ENCODE data around the gene PHACTR2. TPM values are rescaled to one million over a fixed set of nuclear protein-coding genes. Genes with fewer than 3 reads are reported as not detected.
A peak's percentile ranks its signal among the peaks of the same experiment; 100 is the strongest.
"Not testable (repeated sequence)": the region's sequence is repeated elsewhere in the genome, so short reads cannot be mapped to it uniquely, and the experiment has no call there.

The PHACTR2 gene
- total and polyA plus RNA-seq, 7 experiments from 2014 or later: 10.0 to 42.2 (median 21.7) TPM

DNA sequence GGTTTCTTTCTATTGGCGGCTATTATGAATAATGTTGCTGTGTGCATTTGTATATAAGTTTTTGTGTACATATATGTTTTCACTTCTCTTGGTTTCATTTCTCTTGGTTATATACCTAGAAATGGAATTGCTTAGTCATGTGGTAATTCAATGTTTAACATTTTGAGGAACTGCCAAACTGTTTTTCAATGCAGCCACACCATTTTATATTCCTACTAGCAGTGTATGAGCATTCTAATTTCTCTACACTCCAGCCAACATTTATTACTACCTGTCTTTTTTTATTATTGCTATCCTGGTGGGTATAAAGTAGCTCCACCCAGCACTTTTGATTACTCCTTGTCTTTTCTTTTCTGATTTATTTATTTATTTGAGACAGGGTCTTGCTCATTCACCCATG, 54.8 kb downstream of the PHACTR2 start:
- Histone ChIP-seq H3K4me3 (ENCODE audit: low read length) (no peak overlapping the region), H3K9me3 (ENCODE audit: control insufficient read depth in 2 of 3, low read length in 3 of 3) (no peaks in the 10 kb centered on the region), H3K27me3 (ENCODE audit: control insufficient read depth in 2 of 2, insufficient read depth in 2 of 2, low read length in 2 of 2) (no peaks in the 10 kb centered on the region), H3K27ac (ENCODE audit: low read depth, low read length) (no peak overlapping the region), H3K36me3 (ENCODE audit: control insufficient read depth in 2 of 3, insufficient read depth in 3 of 3, low read length in 3 of 3) (no peaks in the 10 kb centered on the region), H3K4me1 (ENCODE audit: control insufficient read depth in 2 of 2, insufficient read depth in 2 of 2, low read length in 2 of 2) (peaks cover 0 to 8% of the 10 kb centered on the region in 2 donors)
- Mint-ChIP-seq H3K9me3 (peaks cover 0 to 1% (median 0%) of the 10 kb centered on the region in 11 donors), H3K27ac (peak overlapping the region in 4 of 9 donors; percentile 4 to 55 (median 6)), H3K4me1 (peaks cover 10 to 34% (median 18%) of the 10 kb centered on the region in 7 donors), H3K27me3 (no peaks in the 10 kb centered on the region), H3K4me3 (peak overlapping the region in 2 of 10 donors; percentile 7 to 43), H3K36me3 (peaks cover 0 to 11% (median 6%) of the 10 kb centered on the region in 5 donors)
- POLR2A ChIA-PET: interaction anchor here (0.8 kb wide), 1 partner anchor 16 kb away, joined by 3 read pairs; no protein-coding TSS in a partner anchor
- no peak for DNase-seq
- intact Hi-C loops (cut with micrococcal nuclease): loop anchor here in 1 of 2 donors (5.0 kb wide), 1 partner anchor 155 kb away; no protein-coding TSS in a partner anchor
- ATAC-seq: no peak
- CTCF ChIA-PET: no interaction called here

DNA sequence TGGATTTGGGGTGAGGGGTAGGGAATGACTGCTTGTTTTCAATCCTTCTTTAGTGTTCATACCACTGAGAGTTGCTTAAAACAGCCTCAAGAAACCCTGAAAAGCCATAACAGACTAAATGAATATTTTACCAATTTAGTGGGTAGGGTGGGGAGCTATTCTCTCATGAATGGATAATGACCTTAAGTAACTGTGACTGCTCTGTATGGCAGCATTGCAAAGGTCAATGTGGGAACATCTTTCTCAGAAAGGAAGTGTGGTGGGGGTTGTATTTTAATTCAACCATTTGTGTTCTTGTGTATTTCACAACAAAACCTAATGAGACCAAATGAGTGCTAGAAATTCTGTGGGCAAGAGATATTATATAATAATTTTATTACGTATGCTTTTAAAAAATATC, 55.7 kb downstream of the PHACTR2 start:
- Histone ChIP-seq H3K27ac (ENCODE audit: low read depth, low read length) (no peak overlapping the region), H3K4me3 (ENCODE audit: low read length) (no peak overlapping the region), H3K4me1 (ENCODE audit: control insufficient read depth in 2 of 2, insufficient read depth in 2 of 2, low read length in 2 of 2) (peaks cover 0 to 8% of the 10 kb centered on the region in 2 donors), H3K27me3 (ENCODE audit: control insufficient read depth in 2 of 2, insufficient read depth in 2 of 2, low read length in 2 of 2) (no peaks in the 10 kb centered on the region), H3K9me3 (ENCODE audit: control insufficient read depth in 2 of 3, low read length in 3 of 3) (no peaks in the 10 kb centered on the region), H3K36me3 (ENCODE audit: control insufficient read depth in 2 of 3, insufficient read depth in 3 of 3, low read length in 3 of 3) (no peaks in the 10 kb centered on the region)
- H3K4me1 Mint-ChIP-seq: peaks cover 10 to 34% (median 18%) of the 10 kb centered on the region in 7 donors
- H3K27me3 Mint-ChIP-seq: no peaks in the 10 kb centered on the region
- H3K36me3 Mint-ChIP-seq: peaks cover 0 to 14% (median 6%) of the 10 kb centered on the region in 5 donors
- no peak for ATAC-seq
- no peak overlapping the region for H3K4me3 Mint-ChIP-seq
- ChIA-PET POLR2A (no interaction called here), CTCF (interaction anchor here (1.0 kb wide), 1 partner anchor 28 kb away, joined by 3 read pairs; no protein-coding TSS in a partner anchor)
- intact Hi-C loops (cut with micrococcal nuclease): loop anchor here in 1 of 2 donors (5.0 kb wide), 1 partner anchor 156 kb away; no protein-coding TSS in a partner anchor
- DNase-seq: no peak
- peaks cover 0 to 1% (median 0%) of the 10 kb centered on the region in 11 donors for H3K9me3 Mint-ChIP-seq
- no peak overlapping the region for H3K27ac Mint-ChIP-seq

DNA sequence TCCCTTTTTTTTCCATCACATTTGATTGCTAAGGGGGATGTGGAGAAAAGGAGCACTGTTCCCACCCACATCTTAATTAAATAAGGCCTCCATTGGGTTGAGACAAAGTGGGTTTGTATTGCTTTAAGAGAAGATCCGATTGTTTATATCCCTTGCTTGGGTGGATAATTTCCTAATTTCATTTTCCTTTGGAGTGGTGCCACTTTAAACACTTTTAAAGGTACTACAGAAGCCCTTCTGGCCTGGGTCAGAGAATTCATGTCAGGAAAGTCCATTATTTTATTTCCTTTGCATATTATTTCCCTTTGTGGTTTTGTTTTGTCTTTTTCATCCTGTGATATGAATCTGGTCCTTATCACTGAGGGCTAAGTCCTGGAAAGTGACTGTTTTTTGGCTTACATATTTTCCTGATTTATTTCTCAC, 56.9 kb downstream of the PHACTR2 start:
- intact Hi-C loops (cut with micrococcal nuclease): loop anchor here in 1 of 2 donors (5.0 kb wide), 1 partner anchor 157 kb away; no protein-coding TSS in a partner anchor
- ATAC-seq (no peak), DNase-seq (no peak)
- no peaks in the 10 kb centered on the region for H3K36me3 ChIP-seq (ENCODE audit: control insufficient read depth in 2 of 3, insufficient read depth in 3 of 3, low read length in 3 of 3)
- H3K9me3 ChIP-seq (ENCODE audit: control insufficient read depth in 2 of 3, low read length in 3 of 3): no peaks in the 10 kb centered on the region
- H3K4me1 ChIP-seq (ENCODE audit: control insufficient read depth in 2 of 2, insufficient read depth in 2 of 2, low read length in 2 of 2): peaks cover 0 to 8% of the 10 kb centered on the region in 2 donors
- H3K27ac ChIP-seq (ENCODE audit: low read depth, low read length): no peak overlapping the region
- H3K27me3 ChIP-seq (ENCODE audit: control insufficient read depth in 2 of 2, insufficient read depth in 2 of 2, low read length in 2 of 2): no peaks in the 10 kb centered on the region
- H3K27me3 Mint-ChIP-seq: no peaks in the 10 kb centered on the region
- no peak overlapping the region for H3K4me3 ChIP-seq (ENCODE audit: low read length)
- H3K4me3 Mint-ChIP-seq: no peak overlapping the region
- ChIA-PET POLR2A (no interaction called here), CTCF (no interaction called here)
- H3K4me1 Mint-ChIP-seq: peaks cover 16 to 44% (median 30%) of the 10 kb centered on the region in 7 donors
- peaks cover 0 to 18% (median 12%) of the 10 kb centered on the region in 5 donors for H3K36me3 Mint-ChIP-seq
- H3K27ac Mint-ChIP-seq: no peak overlapping the region
- peaks cover 0 to 4% (median 0%) of the 10 kb centered on the region in 11 donors for H3K9me3 Mint-ChIP-seq

DNA sequence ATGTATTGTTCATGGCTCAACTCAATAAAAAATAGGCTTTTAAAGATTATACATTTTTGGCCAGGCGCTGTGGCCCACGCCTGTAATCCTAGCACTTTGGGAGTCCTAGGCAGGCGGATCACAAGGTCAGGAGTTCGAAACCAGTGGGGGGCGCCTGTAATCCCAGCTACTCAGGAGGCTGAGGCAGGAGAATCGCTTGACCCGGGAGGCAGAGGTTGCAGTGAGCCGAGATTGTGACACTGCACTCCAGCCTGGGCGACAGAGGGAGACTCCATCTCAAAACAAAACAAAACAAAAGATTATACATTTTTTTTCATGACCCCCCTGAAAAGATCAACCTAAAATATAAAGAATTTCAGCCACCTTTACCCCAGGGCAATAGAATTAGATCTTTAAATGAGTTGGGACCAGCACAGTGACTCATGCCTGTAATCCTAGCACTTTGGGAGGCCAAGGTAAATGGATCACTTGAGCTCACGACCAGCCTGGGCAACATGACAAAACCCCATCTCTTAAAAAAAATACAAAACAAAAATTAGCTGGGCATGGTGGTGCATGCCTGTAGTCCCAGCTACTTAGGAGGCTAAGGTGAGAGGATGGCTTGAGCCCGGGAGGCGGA, 60.4 kb downstream of the PHACTR2 start:
- CTCF ChIA-PET; H3K4me3 ChIP-seq (ENCODE audit: low read length); ATAC-seq; H3K36me3 ChIP-seq (ENCODE audit: control insufficient read depth in 2 of 3, insufficient read depth in 3 of 3, low read length in 3 of 3); H3K9me3 ChIP-seq (ENCODE audit: control insufficient read depth in 2 of 3, low read length in 3 of 3); H3K27ac ChIP-seq (ENCODE audit: low read depth, low read length); DNase-seq; H3K27me3 Mint-ChIP-seq; H3K27me3 ChIP-seq (ENCODE audit: control insufficient read depth in 2 of 2, insufficient read depth in 2 of 2, low read length in 2 of 2); POLR2A ChIA-PET; H3K4me1 ChIP-seq (ENCODE audit: control insufficient read depth in 2 of 2, insufficient read depth in 2 of 2, low read length in 2 of 2); intact Hi-C loops (cut with micrococcal nuclease); H3K4me3 Mint-ChIP-seq; H3K9me3 Mint-ChIP-seq: not testable (repeated sequence)
- Mint-ChIP-seq H3K4me1 (peaks cover 7 to 29% (median 17%) of the 10 kb centered on the region in 7 donors), H3K36me3 (peaks cover 0 to 23% (median 17%) of the 10 kb centered on the region in 5 donors), H3K27ac (peak overlapping the region in 1 of 9 donors; percentile 38)

DNA sequence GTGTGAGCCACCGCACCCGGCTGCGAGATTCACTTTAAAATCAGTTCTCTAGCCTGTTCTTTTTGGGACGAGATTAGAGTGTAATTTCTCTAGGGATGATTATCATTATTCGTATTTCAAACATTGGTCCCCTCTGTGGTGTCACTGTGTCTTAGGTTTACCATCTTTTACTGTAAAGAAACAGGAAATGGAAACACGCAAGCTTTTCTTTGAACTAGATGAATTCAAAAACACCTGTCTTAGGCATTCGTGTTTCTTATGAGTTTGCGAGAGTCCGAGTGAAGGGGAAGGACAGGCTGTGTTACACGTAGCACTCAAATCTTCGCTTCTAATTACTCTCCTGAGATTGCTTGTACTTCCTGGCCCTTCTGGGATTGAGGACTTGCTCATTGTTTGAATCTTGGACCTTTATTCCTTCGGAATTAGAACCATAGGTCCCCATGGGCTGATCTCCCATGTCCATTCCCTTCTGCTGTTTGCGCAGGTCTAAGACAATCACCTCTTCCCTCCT, 61.6 kb downstream of the PHACTR2 start:
- POLR2A ChIA-PET: no interaction called here
- Mint-ChIP-seq H3K36me3 (peaks cover 0 to 23% (median 15%) of the 10 kb centered on the region in 5 donors), H3K4me3 (peak overlapping the region in 7 of 10 donors; percentile 10 to 53 (median 39)), H3K4me1 (peaks cover 9 to 22% (median 14%) of the 10 kb centered on the region in 7 donors), H3K9me3 (peaks cover 0 to 4% (median 0%) of the 10 kb centered on the region in 11 donors), H3K27ac (peak overlapping the region in 5 of 9 donors; percentile 39 to 87 (median 49)), H3K27me3 (no peaks in the 10 kb centered on the region)
- H3K27ac ChIP-seq (ENCODE audit: low read depth, low read length): no peak overlapping the region
- no peak overlapping the region for H3K4me3 ChIP-seq (ENCODE audit: low read length)
- H3K9me3 ChIP-seq (ENCODE audit: control insufficient read depth in 2 of 3, low read length in 3 of 3): no peaks in the 10 kb centered on the region
- intact Hi-C loops (cut with micrococcal nuclease): no loop called here
- H3K36me3 ChIP-seq (ENCODE audit: control insufficient read depth in 2 of 3, insufficient read depth in 3 of 3, low read length in 3 of 3): no peaks in the 10 kb centered on the region
- CTCF ChIA-PET: no interaction called here
- DNase-seq (peak in 3 of 9 donors; percentile 20 to 36 (median 24)), ATAC-seq (peak; percentile 40)
- H3K4me1 ChIP-seq (ENCODE audit: control insufficient read depth in 2 of 2, insufficient read depth in 2 of 2, low read length in 2 of 2): no peaks in the 10 kb centered on the region
- no peaks in the 10 kb centered on the region for H3K27me3 ChIP-seq (ENCODE audit: control insufficient read depth in 2 of 2, insufficient read depth in 2 of 2, low read length in 2 of 2)

DNA sequence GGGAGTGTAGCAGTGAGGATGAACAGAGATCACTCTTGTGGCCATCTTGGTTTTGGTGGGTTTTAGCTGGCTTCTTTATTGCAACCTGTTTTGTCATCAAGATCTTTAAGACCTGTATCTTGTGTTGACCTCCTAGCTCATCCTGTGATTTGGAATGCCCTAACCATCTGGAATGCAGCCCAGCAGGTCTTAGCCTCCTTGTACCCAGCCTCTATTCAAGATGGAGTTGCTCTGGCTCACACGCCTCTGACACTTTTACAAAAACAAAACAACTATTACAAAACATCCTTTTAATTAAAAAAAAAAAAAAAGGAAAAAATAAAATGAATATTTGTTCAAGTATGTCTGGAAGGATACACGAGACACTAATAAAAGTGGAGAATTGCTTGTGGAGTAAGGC, 62.4 kb downstream of the PHACTR2 start:
- no peaks in the 10 kb centered on the region for H3K4me1 ChIP-seq (ENCODE audit: control insufficient read depth in 2 of 2, insufficient read depth in 2 of 2, low read length in 2 of 2)
- peaks cover 0 to 23% (median 16%) of the 10 kb centered on the region in 5 donors for H3K36me3 Mint-ChIP-seq
- no peaks in the 10 kb centered on the region for H3K27me3 ChIP-seq (ENCODE audit: control insufficient read depth in 2 of 2, insufficient read depth in 2 of 2, low read length in 2 of 2)
- no peak overlapping the region for H3K4me3 ChIP-seq (ENCODE audit: low read length)
- peaks cover 0 to 4% (median 0%) of the 10 kb centered on the region in 11 donors for H3K9me3 Mint-ChIP-seq
- H3K27ac Mint-ChIP-seq: peak overlapping the region in 2 of 9 donors; percentile 19 to 31
- intact Hi-C loops (cut with micrococcal nuclease): no loop called here
- ChIA-PET POLR2A (no interaction called here), CTCF (no interaction called here)
- ATAC-seq: no peak
- H3K9me3 ChIP-seq (ENCODE audit: control insufficient read depth in 2 of 3, low read length in 3 of 3): no peaks in the 10 kb centered on the region
- H3K4me1 Mint-ChIP-seq: peaks cover 9 to 26% (median 13%) of the 10 kb centered on the region in 7 donors
- no peak for DNase-seq
- H3K27me3 Mint-ChIP-seq: no peaks in the 10 kb centered on the region
- H3K36me3 ChIP-seq (ENCODE audit: control insufficient read depth in 2 of 3, insufficient read depth in 3 of 3, low read length in 3 of 3): no peaks in the 10 kb centered on the region
- no peak overlapping the region for H3K27ac ChIP-seq (ENCODE audit: low read depth, low read length)
- H3K4me3 Mint-ChIP-seq: no peak overlapping the region

All from naive thymus-derived CD4-positive, alpha-beta T cell (primary cell).